MM.1S (cell line): Measurements from ENCODE around the gene CRIP2.

ENCODE experiments used
- CTCF ChIP-seq: fragments of 300-600 bp; sonication (generic); IDR thresholded peaks from 2 replicates; pipeline ENCODE4 v1.5.1; 2016; ENCODE audit warnings: antibody characterized with exemption, low read length, mixed read lengths
- EZH2 ChIP-seq: fragments of 300-600 bp; sonication (generic); optimal IDR thresholded peaks from 2 replicates; pipeline ENCODE3; 2017; ENCODE audit warnings: low read depth, mild to moderate bottlenecking, antibody characterized with exemption, low read length, mixed read lengths

GRCh38 chr14:105433161-105433605 is 41.4 kb upstream of the CRIP2 start:
- TF ChIP-seq CTCF (no peak), EZH2 (no peak)
